Measurements from ENCODE around the gene TCF25. TPM values are rescaled to one million over a fixed set of nuclear protein-coding genes. Genes with fewer than 3 reads are reported as not detected.
"Not testable (repeated sequence)": the region's sequence is repeated elsewhere in the genome, so short reads cannot be mapped to it uniquely, and the experiment has no call there.

TCF25 gene
- total RNA-seq, 1 donor from 2014 or later = 193 TPM

GRCh38 chr16:89912627-89913026 is 39.2 kb downstream of the TCF25 start:
- H3K4me1 ChIP-seq (ENCODE audit: insufficient read depth, low read length) = peaks cover 16% of the 10 kb centered on the region
- no peak overlapping the region for H3K9ac ChIP-seq (ENCODE audit: low read length)
- Mint-ChIP-seq H3K27ac (ENCODE audit: unreplicated experiment) (no peak overlapping the region), H3K4me1 (ENCODE audit: low read depth, unreplicated experiment) (peaks cover 4% of the 10 kb centered on the region), H3K36me3 (ENCODE audit: low read depth, unreplicated experiment) (peaks cover 13% of the 10 kb centered on the region), H3K27me3 (ENCODE audit: low read depth, unreplicated experiment) (no peaks in the 10 kb centered on the region), H3K9me3 (ENCODE audit: unreplicated experiment) (no peaks in the 10 kb centered on the region), H3K4me3 (ENCODE audit: unreplicated experiment) (no peak overlapping the region)
- no peak for DNase-seq (ENCODE audit: low read depth)
- no peak overlapping the region for H3K27ac ChIP-seq (ENCODE audit: low read depth, low read length)
- H3K36me3 ChIP-seq (ENCODE audit: insufficient read depth, low read length) = no peaks in the 10 kb centered on the region
- no peak overlapping the region for H3K4me2 ChIP-seq (ENCODE audit: low read length)
- TF ChIP-seq CTCF (IDR thresholded peaks at IDR 0.05; ENCODE audit: insufficient read depth, low read depth, low read length) (no peak), EZH2 (IDR thresholded peaks at IDR 0.05; ENCODE audit: insufficient read depth, low read length) (no peak)
- no peak for FAIRE-seq
- peaks cover 49% of the 10 kb centered on the region for H4K20me1 ChIP-seq (ENCODE audit: insufficient read depth, low read length)
- no peaks in the 10 kb centered on the region for H3K9me3 ChIP-seq (ENCODE audit: insufficient read depth, low read depth, low read length)
- no peaks in the 10 kb centered on the region for H3K27me3 ChIP-seq (ENCODE audit: insufficient read depth, low read length)
- no peak overlapping the region for H3K4me3 ChIP-seq (ENCODE audit: insufficient read depth, low read depth, low read length)
- H2AFZ ChIP-seq (ENCODE audit: low read depth, low read length) = no peak overlapping the region
- no peaks in the 10 kb centered on the region for H3K79me2 ChIP-seq (ENCODE audit: insufficient read depth, low read length)

GRCh38 chr16:89913408-89914387 is 40.3 kb downstream of the TCF25 start:
- H3K79me2 ChIP-seq (ENCODE audit: insufficient read depth, low read length) = peaks cover under 1% of the 10 kb centered on the region
- no peak overlapping the region for H3K9ac ChIP-seq (ENCODE audit: low read length)
- Mint-ChIP-seq H3K27ac (ENCODE audit: unreplicated experiment) (no peak overlapping the region), H3K4me3 (ENCODE audit: unreplicated experiment) (no peak overlapping the region), H3K27me3 (ENCODE audit: low read depth, unreplicated experiment) (no peaks in the 10 kb centered on the region), H3K4me1 (ENCODE audit: low read depth, unreplicated experiment) (peaks cover 7% of the 10 kb centered on the region), H3K36me3 (ENCODE audit: low read depth, unreplicated experiment) (peaks cover 13% of the 10 kb centered on the region), H3K9me3 (ENCODE audit: unreplicated experiment) (no peaks in the 10 kb centered on the region)
- no peaks in the 10 kb centered on the region for H3K27me3 ChIP-seq (ENCODE audit: insufficient read depth, low read length)
- H3K4me3 ChIP-seq (ENCODE audit: insufficient read depth, low read depth, low read length) = no peak overlapping the region
- TF ChIP-seq EZH2 (IDR thresholded peaks at IDR 0.05; ENCODE audit: insufficient read depth, low read length) = no peak
- no peak for TF ChIP-seq CTCF (IDR thresholded peaks at IDR 0.05; ENCODE audit: insufficient read depth, low read depth, low read length)
- no peak overlapping the region for H3K27ac ChIP-seq (ENCODE audit: low read depth, low read length)
- peaks cover 44% of the 10 kb centered on the region for H4K20me1 ChIP-seq (ENCODE audit: insufficient read depth, low read length)
- H2AFZ ChIP-seq (ENCODE audit: low read depth, low read length) = no peak overlapping the region
- no peak overlapping the region for H3K4me2 ChIP-seq (ENCODE audit: low read length)
- H3K9me3 ChIP-seq (ENCODE audit: insufficient read depth, low read depth, low read length) = no peaks in the 10 kb centered on the region
- H3K36me3 ChIP-seq (ENCODE audit: insufficient read depth, low read length) = no peaks in the 10 kb centered on the region
- H3K4me1 ChIP-seq (ENCODE audit: insufficient read depth, low read length) = peaks cover 27% of the 10 kb centered on the region
- FAIRE-seq (no peak), DNase-seq (ENCODE audit: low read depth) (no peak)

DNA sequence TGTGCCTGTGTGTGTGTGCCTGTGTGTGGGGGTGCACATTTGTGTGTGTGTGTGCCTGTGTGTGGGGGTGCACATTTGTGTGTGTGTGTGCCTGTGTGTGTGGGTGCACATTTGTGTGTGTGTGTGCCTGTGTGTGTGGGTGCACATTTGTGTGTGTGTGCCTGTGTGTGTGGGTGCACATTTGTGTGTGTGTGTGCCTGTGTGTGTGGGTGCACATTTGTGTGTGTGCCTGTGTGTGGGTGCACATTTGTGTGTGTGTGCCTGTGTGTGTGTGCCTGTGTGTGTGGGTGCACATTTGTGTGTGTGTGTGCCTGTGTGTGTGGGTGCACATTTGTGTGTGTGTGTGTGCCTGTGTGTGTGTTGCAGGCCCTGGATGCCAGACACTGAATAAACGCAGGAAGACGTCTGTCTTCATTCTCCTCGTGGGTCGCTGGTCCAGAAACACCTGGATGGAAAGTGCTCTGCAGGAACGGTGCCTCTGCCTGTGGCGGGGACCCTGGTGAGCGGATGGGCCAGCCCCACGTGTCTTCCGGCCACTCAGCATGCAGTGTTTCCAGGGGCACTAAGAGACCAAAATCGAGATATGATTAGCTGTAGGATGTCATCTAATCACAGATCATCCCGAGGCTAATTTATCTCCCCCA is 41.4 kb downstream of the TCF25 start:
- not testable (repeated sequence) for H3K9ac ChIP-seq (ENCODE audit: low read length); H3K27me3 ChIP-seq (ENCODE audit: insufficient read depth, low read length); FAIRE-seq; H3K4me3 Mint-ChIP-seq (ENCODE audit: unreplicated experiment); H3K9me3 ChIP-seq (ENCODE audit: insufficient read depth, low read depth, low read length); H2AFZ ChIP-seq (ENCODE audit: low read depth, low read length); H3K4me3 ChIP-seq (ENCODE audit: insufficient read depth, low read depth, low read length); H3K27ac Mint-ChIP-seq (ENCODE audit: unreplicated experiment); H3K4me2 ChIP-seq (ENCODE audit: low read length); DNase-seq (ENCODE audit: low read depth); H3K36me3 ChIP-seq (ENCODE audit: insufficient read depth, low read length); H3K27ac ChIP-seq (ENCODE audit: low read depth, low read length); H3K9me3 Mint-ChIP-seq (ENCODE audit: unreplicated experiment); H3K27me3 Mint-ChIP-seq (ENCODE audit: low read depth, unreplicated experiment)
- peaks cover 32% of the 10 kb centered on the region for H3K4me1 ChIP-seq (ENCODE audit: insufficient read depth, low read length)
- Mint-ChIP-seq H3K36me3 (ENCODE audit: low read depth, unreplicated experiment) (peaks cover 11% of the 10 kb centered on the region), H3K4me1 (ENCODE audit: low read depth, unreplicated experiment) (peaks cover 10% of the 10 kb centered on the region)
- peaks cover 39% of the 10 kb centered on the region for H4K20me1 ChIP-seq (ENCODE audit: insufficient read depth, low read length)
- peaks cover 10% of the 10 kb centered on the region for H3K79me2 ChIP-seq (ENCODE audit: insufficient read depth, low read length)

Measured in astrocyte (in vitro differentiated cells and primary cell).